ENCODE results near the gene ANKRD16.
"Not testable (repeated sequence)": the region's sequence is repeated elsewhere in the genome, so short reads cannot be mapped to it uniquely, and the experiment has no call there.

Gene ANKRD16

DNA sequence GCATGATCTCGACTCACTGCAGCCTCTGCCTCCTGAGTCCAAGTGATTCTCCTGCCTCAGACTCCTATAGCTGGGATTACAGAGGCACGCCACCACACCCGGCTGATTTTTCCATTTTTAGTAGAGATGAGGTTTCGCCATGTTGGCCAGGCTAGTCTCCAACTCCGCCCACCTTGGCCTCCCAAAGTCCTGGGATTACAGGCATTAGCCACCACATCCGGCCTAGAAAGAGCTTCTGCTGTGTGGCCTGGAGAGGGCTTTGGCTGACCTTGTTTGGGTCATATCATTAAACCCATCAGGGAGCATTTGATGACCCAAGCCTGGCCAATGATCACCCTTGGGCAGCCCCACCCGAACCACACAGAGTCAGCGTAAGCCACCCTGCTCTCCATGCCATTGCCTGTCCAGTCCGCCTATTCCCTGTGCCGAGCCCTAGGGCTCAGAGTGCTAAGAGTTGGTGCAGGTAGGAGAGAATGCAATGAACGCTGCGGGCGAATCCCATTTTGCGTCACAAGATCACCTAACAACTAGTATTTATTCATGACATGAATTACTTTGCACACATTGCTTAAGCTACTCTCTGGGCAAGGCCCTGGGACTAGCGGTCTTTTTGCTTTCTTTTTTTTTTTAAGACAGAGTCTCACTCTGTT, 54.1 kb downstream of the ANKRD16 start:
- DNase-seq (ENCODE audit: low read depth in 2 of 2): no peak

DNA sequence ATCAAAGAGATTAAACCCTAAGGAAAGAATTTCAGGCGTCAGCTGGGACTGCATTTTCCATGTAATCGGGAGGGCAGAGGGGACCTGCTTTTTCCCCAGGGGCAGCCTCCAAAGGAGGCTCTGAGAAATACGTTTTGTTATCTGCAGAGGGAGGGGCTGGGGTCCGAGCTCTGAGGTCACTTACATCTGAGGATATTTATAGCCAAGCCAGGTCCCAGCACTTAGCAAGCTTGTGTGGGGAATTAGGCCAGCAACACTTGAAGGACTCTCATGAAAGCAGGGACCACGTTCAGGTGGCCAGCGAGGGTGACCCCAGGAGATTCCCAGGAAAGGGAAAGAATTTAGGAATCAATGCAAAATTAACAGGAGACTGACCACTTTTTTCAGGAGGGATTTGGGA, 55.9 kb downstream of the ANKRD16 start:
- no peak for DNase-seq (ENCODE audit: low read depth in 2 of 2)

DNA sequence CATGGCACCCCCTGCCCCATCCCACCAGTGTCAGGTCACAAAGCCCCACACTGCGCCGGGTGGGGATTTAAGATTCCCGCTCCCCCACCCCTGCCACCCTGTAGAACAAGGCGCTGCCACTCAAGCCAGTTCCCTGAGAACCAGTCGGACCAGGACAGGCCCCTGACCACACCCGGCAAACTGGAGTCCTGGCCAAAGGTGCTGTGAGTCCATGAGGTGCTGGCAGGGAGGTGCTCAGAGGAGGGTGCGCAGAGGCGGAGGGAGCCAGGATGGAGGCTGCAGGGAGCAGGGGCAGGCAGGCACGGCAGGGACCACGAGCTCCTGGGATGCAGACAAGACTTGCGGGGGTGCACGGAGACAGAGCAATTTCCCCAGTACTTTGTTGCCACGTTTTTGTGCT, 56.7 kb downstream of the ANKRD16 start:
- no peak for DNase-seq (ENCODE audit: low read depth in 2 of 2)

DNA sequence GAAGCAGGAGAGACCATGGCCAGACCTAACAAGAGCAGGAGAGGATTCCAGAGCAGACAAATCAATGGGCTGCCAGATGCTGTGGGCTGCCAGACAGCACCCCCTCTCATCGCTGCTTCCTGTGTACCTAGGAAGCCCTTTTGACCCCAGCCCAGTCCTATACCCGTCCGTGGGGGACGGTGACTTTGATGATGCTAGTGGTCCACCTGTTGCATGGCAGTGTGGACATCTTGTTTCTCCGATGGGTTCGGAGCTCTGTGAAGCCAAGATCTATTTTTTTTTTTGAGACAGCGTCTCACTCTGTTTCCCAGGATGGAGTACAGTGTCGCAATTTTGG, 58.3 kb downstream of the ANKRD16 start:
- no peak for DNase-seq (ENCODE audit: low read depth in 2 of 2)

DNA sequence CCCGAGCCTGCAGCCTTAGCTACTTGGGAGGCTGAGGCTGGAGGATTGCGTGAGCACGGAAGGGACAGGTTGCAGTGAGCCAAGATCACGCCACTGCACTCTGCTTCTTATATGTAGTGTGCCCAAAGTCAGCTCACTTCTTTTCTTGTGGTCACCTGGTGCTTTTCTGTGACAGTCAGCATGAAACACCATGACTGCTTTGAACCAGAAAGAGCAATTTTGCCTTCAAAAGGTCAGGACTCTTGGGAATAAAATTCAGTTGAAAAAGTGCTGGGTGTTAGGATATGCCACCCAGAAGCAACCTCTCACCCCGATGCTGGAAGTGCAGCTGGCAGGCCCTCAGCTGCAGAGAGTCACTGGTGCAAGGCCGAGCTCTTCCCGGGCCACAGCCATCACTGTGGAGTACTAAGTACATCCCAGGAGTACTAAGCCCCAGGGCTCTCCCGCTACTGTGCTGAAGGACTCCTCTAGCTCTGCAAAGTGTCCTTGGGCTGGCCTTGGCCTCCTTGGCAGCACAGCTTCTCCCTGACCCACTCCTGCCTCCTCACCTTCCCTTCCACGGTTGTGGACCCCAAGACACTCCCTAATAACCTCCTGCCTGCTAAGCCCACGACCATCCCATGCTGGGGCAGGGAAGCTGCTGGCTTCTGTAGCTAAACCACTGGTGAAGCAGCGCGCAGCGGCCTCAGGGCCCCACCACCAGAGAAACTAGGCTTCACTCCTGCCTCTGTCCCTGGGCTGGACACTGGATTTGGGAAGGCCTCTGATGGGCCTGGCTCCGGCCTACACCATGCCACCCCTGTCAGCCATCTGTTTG, 58.9 kb downstream of the ANKRD16 start:
- DNase-seq (ENCODE audit: low read depth in 2 of 2): no peak

DNA sequence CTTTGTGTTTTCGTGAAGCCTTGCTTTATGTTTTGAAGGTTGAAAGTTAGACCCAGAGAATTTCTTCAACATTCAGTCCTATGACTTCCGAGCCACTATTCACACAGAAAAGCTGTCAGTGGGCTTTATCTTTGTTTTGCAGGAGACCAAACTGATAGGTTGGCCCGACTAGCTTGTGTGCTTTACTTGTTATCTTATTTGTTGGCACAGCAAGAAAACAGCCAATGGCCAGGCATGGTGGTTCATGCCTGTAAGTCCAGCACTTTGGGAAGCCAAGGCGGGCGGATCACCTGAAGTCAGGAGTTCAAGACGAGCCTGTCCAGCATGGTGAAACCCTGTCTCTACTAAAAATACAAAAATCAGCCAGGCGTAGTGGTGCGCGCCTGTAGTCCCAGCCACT, 60.4 kb downstream of the ANKRD16 start:
- no peak for DNase-seq (ENCODE audit: low read depth in 2 of 2)

DNA sequence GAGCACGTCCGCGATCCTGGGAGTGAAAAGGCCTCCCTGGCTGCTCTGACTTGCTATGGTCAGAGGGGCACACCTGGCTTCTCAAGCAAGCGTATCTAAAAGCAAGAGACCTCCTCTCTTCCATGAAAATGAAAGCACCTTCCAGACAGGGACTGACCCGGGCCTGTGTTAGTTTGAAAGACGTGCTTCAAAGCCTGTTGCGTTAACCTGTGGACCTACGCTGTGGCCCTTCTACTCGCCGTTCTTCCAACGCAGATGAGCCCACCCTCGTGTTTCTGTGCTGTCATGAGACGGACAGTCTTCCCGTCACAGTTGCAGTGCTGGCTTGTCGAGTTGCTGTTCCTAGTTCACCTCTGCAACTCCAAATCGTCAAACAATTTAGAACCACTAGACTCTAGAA, 61.0 kb downstream of the ANKRD16 start:
- no peak for DNase-seq (ENCODE audit: low read depth in 2 of 2)

DNA sequence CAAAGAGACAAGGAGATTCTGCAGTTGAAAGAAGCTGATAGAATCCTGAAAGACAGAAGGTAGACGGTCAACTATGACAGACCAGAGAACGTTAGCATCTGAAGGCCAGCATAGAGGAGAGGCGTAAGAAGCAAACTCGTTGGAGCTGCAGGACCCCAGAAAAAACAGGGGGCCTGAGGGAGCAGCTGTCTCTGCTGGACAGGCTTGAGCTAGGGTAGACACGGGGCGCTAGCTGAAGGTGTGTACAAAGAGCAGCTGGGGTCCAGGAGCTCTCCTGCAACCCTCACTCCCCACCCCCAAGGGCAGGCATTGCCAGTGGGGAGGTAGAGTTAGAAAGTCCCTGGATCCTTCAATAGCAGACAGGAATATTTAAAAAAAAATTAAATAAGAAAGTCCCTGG, 61.9 kb downstream of the ANKRD16 start:
- DNase-seq (ENCODE audit: low read depth in 2 of 2): no peak

DNA sequence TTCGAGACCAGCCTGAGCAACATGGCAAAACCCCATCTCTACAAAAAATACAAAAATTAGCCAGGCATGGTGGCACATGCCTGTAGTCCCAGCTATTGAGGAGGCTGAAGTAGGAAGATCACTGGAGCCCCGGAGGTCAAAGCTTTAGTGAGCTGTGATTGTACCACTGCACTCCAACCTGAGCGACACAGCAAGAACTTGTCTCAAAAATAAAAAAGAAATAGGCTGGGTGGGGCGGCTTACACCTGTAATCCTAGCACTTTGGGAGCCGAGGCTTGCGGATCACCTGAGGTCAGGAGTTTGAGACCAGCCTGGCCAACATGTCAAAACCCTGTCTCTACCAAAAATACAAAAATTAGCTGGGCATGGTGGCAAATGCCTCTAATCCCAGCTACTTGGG, 63.2 kb downstream of the ANKRD16 start:
- not testable (repeated sequence) for DNase-seq (ENCODE audit: low read depth in 2 of 2)

DNA sequence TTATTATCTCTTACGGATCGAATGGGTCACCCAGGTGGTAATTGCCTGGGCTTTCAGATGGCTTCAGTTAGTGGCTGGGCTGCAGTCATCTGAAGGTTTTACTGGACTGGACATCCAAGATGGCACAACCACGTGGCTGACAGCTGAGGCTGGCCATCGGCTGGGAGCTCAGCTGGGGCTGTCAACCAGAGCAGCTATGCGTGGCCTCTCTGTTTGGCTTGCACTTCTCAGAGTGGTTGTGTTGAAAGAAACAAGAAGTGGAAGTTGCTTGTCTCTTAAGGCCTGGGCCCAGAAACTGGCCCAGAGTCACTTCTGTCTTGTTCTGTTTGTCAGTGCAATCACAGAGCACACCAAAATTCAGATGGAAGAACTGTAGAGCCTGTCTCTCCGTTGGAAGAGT, 70.8 kb downstream of the ANKRD16 start:
- DNase-seq (ENCODE audit: low read depth in 2 of 2): no peak

DNA sequence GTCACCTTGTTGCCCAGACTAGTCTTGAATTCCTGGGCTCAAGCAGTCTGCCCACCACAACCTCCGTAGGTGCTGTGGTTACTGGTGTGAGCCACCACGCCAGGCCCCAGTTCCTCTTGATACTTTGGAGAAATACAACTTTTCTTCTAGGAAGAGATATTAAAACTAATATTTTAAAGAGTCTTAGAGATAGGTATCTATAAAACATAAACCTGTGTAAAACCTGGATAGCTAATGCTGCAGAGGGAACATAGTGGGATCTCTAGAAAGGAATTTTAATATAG, 71.7 kb downstream of the ANKRD16 start:
- DNase-seq (ENCODE audit: low read depth in 2 of 2): no peak

DNA sequence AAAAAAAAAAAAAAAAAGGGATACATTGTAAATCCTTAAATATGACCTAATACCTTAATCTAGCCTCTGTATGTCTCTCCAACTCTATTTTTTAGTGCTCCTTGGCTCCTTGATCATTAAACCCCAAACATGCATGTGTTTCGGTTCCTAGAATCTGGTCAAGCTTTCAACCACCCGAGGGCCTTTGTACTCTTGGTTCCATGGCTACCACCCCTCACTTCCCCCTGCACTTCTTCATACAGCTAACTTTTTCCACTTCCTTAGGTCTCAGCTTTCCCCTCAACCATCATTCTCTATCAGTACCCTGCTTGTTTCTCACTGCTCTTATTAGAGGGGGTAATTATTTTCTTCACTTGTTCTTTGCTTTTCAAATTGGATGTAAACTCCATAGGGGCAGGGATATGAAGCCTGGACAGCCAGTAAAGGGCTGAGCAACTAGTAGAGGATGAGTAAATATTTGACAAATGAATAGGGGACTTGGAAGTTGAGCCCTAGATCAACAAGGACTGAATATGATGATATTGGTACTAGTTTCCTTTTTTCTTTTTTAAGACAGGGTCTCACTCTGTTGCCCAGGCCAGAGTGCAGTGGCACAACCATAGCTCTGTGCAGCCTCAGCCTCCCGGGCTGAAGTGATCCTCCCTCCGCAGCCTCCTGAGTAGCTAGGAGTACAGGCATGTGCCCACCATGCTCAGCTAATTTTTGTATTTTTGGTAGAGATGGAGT, 72.2 kb downstream of the ANKRD16 start:
- DNase-seq (ENCODE audit: low read depth in 2 of 2): no peak

DNA sequence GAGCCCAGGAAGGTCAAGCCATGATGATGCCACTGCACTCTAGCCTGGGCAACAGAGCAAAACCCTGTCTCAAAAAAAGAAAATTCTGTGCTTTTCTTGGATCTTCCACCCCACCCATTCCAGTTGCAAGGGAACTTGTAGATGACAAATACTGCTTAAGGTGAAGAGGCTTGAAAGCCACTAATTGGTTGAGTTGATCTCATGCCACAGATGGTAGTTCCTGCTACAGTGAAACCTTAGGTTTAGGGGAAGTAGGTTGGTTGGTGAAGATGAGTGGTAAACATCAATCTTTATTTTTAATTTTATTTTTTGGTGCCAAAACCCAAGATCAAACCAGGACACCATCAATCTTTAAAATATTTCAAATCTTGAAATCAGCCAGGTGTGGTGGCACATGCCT, 73.5 kb downstream of the ANKRD16 start:
- no peak for DNase-seq (ENCODE audit: low read depth in 2 of 2)

DNA sequence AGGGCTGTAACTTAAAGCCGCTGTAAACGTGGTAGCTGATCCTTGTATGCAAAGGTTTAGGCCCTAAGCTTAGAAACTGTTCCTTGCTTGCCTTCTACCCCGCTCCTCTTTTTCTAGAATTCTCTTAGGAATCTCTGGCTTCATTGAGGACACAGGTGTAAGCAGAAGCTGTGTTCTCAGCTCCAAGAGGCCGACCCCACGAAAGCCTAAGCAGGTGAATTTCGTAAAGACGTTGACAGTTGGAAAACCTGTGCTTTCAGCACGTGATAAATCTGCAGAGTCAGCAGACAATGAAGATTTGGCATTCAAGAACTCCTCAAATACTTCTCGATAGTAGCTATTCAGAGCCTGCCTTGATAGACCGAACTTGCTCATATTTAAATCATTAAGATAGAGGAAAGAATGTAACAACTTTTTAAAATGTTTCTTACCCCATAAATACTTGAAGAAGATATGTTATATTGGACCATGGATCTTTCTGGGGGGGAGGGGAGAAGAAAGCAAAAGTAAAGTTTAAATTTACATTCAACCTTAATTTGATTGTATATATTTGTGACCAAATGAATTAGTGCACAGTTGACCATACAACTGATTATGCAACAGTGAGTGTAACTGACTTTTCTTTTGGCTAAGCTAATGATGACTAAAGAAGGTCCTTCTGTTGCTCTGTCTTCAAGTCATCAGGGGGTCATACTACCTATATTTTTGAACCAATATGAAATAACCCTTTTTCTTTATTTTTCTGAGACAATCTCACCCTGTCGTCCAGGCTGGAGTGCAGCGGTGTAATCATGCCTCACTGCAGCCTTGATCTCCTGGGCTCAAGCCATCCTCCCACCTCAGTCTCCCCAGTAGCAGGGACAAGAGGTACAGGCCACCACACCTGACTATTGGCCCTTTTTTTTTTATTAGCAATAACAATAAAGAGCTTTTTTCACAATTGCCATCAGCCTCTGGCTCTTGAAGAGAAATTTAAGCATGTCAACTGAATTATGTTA, 75.3 kb downstream of the ANKRD16 start:
- no peak for DNase-seq (ENCODE audit: low read depth in 2 of 2)

DNA sequence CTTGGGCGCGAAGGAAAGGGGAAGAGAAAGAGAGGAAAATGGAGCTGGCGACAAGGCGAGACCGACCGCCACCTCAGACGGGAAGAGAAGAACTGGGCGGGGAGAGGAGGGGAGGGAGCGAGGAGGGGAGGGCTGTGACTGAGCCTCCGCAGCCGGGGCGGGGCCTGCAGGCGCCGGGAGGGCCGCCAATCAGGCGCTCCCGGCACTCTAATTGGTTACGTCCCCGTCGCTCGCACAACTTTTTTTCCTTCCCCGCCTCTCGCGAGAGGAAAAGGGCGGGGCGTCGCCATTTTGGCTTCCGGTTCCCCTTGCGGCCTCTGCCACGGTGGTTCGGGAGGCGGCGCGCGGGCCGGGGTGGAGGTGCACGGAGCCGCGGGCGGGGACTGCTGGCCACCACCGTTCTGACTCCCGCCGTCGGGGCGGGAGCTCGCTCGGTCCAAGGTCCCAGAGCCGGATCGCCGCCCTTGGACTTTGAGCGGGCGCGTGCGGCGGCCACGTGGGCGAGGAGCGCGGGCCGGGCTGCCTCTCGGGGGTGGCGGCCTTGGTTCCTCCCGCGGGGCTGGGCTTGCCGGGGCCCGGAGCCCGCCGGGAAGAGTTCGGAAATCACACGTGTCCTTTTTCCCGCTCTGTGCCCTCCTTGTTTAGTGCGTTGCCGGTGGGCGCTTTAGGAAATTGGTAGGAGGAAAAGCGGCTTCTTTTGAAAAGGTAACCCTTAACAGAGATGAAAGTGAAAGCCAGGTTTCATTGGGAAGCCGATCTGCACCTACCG, 76.2 kb downstream of the ANKRD16 start, which contains the start of gene GDI2:
GDI2 (minus strand) TSS at position 94 of the 769 bp plus-strand sequence. CDS start 176 bp downstream, outside the sequence.
- DNase-seq (ENCODE audit: low read depth in 2 of 2): peak; percentile 94 to 96

DNA sequence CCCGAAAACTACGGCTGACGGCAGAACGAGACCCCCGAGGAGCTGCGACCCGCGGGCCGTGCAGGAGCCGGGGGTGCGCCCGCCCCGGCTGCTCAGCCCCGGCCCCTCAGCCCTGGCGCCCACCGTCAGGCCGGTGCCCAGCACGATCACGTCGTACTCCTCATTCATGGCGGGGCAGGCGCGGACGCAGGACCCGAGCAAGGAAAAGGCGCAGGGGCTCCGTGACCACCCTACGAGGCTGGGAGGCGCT, 76.7 kb downstream of the ANKRD16 start:
- DNase-seq (ENCODE audit: low read depth in 2 of 2): no peak

DNA sequence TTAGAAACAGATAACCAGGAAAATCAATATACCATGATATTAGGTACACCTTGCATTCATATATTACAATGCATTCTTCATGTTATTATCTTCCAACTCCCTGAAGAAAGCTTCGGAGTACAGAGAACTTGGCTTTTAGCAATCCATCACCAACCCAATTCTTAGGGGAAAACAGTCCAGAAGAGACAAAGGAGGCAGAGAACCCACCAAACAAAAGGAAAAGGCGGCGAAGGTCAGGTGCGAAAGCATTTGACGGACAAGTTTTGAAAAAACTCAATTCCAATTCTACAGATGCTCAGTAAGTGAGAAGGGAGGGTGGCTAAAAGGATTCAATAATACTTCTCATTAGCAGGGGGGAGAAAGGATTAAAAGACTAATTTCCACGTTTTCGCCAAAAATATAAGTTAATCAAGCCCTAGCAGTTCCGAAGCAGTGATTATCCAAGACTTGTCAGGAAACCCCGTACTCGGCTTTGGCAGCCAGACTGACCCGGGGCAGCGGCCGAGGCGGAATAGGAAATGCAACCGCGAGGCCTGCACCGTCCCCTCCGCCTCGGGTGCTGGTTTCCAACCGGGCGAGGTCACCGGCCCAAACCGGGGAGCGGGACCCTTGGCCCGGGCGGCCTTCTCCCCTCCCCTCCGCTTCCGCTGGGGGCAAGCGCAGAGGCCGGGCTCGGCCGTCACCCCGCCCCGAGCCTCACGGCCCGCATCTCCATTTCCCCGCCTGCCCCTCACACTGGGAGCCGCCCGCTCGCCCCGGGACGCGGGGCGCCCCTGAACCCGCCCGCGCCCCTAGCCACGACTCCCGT, 77.2 kb downstream of the ANKRD16 start:
- no peak for DNase-seq (ENCODE audit: low read depth in 2 of 2)
